ENCODE data around the gene ROR2. TPM values are rescaled to one million over a fixed set of nuclear protein-coding genes. Genes with fewer than 3 reads are reported as not detected.
"Not testable (repeated sequence)": the region's sequence is repeated elsewhere in the genome, so short reads cannot be mapped to it uniquely, and the experiment has no call there.

ROR2 gene
- total RNA-seq, 3 donors from 2014 or later (not counting 1 experiment from before 2014, with no cell fraction given), result 1.7 TPM; not detected in 2

DNA sequence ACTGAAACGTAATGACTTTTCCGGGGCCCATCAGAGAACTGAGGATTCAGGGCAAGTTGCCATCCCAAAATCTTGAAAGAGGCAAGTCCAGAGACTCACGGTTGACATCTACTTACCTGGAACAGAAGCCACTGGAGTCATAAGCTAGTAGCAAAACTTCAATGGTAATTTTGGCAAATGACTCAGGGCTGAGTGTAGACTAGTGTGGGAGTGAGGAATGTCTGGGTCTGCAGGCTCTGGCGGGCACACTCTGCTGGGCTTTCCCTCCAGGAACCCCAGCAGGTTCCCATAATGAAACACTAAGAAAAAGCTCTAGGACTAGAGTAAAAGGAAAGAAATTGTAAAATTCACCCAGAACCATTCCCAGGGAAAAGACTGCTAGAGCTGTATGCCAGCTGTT, 403.5 kb downstream of the ROR2 start:
- WGBS (ENCODE audit: insufficient coverage), result 95% methylated on average over 4 of the region's 4 CpGs
- TF ChIP-seq, protein P1, sequence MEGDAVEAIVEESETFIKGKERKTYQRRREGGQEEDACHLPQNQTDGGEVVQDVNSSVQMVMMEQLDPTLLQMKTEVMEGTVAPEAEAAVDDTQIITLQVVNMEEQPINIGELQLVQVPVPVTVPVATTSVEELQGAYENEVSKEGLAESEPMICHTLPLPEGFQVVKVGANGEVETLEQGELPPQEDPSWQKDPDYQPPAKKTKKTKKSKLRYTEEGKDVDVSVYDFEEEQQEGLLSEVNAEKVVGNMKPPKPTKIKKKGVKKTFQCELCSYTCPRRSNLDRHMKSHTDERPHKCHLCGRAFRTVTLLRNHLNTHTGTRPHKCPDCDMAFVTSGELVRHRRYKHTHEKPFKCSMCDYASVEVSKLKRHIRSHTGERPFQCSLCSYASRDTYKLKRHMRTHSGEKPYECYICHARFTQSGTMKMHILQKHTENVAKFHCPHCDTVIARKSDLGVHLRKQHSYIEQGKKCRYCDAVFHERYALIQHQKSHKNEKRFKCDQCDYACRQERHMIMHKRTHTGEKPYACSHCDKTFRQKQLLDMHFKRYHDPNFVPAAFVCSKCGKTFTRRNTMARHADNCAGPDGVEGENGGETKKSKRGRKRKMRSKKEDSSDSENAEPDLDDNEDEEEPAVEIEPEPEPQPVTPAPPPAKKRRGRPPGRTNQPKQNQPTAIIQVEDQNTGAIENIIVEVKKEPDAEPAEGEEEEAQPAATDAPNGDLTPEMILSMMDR (IDR thresholded peaks at IDR 0.05), result no peak
- Mint-ChIP-seq H3K4me1 (no peaks in the 10 kb centered on the region), H3K36me3 (no peaks in the 10 kb centered on the region), H3K27ac (no peak overlapping the region), H3K9me3 (no peaks in the 10 kb centered on the region), H3K4me3 (no peak overlapping the region), H3K27me3 (ENCODE audit: low read depth in 2 of 2) (peaks cover 5 to 8% of the 10 kb centered on the region in 2 donors)
- ATAC-seq, result no peak
- H3K4me1 ChIP-seq (ENCODE audit: control insufficient read depth, insufficient read depth, low read length), result no peaks in the 10 kb centered on the region
- H3K27ac ChIP-seq (ENCODE audit: low read length), result no peak overlapping the region
- no peaks in the 10 kb centered on the region for H3K27me3 ChIP-seq (ENCODE audit: control insufficient read depth, insufficient read depth, low read length)
- no peak for DNase-seq
- no peak overlapping the region for H3K4me3 ChIP-seq (ENCODE audit: low read length)
- H3K9me3 ChIP-seq (ENCODE audit: control insufficient read depth, insufficient read depth, low read length), result no peaks in the 10 kb centered on the region
- no peaks in the 10 kb centered on the region for H3K36me3 ChIP-seq (ENCODE audit: control insufficient read depth, insufficient read depth, low read length)
- intact Hi-C loops (cut with micrococcal nuclease), result no loop called here

DNA sequence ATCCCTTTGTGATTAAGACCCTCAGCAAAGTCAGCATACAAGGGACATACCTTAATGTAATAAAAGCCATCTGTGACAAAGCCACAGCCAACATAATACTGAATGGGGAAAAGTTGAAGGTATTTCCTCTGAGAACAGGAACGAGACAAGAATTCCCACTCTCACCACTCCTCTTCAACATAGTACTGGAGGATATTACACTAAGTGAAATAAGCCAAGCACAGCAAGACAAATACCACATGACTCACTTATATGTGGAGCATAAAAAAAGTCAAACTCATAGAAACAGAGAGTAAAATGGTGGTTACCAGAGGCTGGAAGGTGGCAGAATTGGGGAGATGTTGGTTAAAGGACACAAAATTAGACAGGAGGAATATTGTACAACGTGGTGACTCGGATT, 408.3 kb downstream of the ROR2 start:
- no peaks in the 10 kb centered on the region for H3K9me3 Mint-ChIP-seq
- intact Hi-C loops (cut with micrococcal nuclease), result no loop called here
- no peak overlapping the region for H3K4me3 Mint-ChIP-seq
- Histone ChIP-seq H3K27ac (ENCODE audit: low read length) (no peak overlapping the region), H3K9me3 (ENCODE audit: control insufficient read depth, insufficient read depth, low read length) (no peaks in the 10 kb centered on the region), H3K4me3 (ENCODE audit: low read length) (no peak overlapping the region), H3K27me3 (ENCODE audit: control insufficient read depth, insufficient read depth, low read length) (no peaks in the 10 kb centered on the region), H3K4me1 (ENCODE audit: control insufficient read depth, insufficient read depth, low read length) (no peaks in the 10 kb centered on the region), H3K36me3 (ENCODE audit: control insufficient read depth, insufficient read depth, low read length) (no peaks in the 10 kb centered on the region)
- H3K27ac Mint-ChIP-seq, result no peak overlapping the region
- peaks cover 0 to 8% of the 10 kb centered on the region in 2 donors for H3K4me1 Mint-ChIP-seq
- ATAC-seq (no peak), DNase-seq (no peak)
- H3K27me3 Mint-ChIP-seq (ENCODE audit: low read depth in 2 of 2), result peaks cover 0 to 8% of the 10 kb centered on the region in 2 donors
- no peaks in the 10 kb centered on the region for H3K36me3 Mint-ChIP-seq
- WGBS (ENCODE audit: insufficient coverage), result no CpG with 5 or more reads among the region's 3 CpGs
- TF ChIP-seq, protein P1 (IDR thresholded peaks at IDR 0.05), result no peak

DNA sequence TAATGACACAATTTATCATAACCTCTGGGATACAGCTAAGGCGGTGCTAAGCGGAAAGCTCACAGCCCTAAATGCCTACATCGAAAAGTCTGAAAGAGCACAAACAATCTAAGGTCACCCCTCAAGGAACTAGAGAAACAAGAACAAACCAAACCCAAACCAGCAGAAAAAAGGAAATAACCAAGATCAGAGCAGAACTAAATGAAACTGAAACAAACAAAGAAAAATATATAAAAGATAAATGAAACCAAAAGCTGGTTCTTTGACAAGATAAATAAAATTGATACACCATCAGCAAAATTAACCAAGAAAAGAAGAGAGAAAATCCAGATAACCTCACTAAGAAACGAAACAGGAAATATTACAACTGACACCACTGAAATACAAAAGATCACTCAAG, 409.5 kb downstream of the ROR2 start:
- intact Hi-C loops (cut with micrococcal nuclease); H3K27me3 ChIP-seq (ENCODE audit: control insufficient read depth, insufficient read depth, low read length); ATAC-seq; H3K4me1 Mint-ChIP-seq; H3K27ac ChIP-seq (ENCODE audit: low read length); H3K36me3 Mint-ChIP-seq; H3K4me3 ChIP-seq (ENCODE audit: low read length); H3K27ac Mint-ChIP-seq; H3K4me3 Mint-ChIP-seq; H3K27me3 Mint-ChIP-seq (ENCODE audit: low read depth in 2 of 2); DNase-seq; H3K36me3 ChIP-seq (ENCODE audit: control insufficient read depth, insufficient read depth, low read length); H3K9me3 Mint-ChIP-seq; H3K4me1 ChIP-seq (ENCODE audit: control insufficient read depth, insufficient read depth, low read length); H3K9me3 ChIP-seq (ENCODE audit: control insufficient read depth, insufficient read depth, low read length): not testable (repeated sequence)
- WGBS (ENCODE audit: insufficient coverage), result 78% methylated on average over 3 of the region's 4 CpGs

DNA sequence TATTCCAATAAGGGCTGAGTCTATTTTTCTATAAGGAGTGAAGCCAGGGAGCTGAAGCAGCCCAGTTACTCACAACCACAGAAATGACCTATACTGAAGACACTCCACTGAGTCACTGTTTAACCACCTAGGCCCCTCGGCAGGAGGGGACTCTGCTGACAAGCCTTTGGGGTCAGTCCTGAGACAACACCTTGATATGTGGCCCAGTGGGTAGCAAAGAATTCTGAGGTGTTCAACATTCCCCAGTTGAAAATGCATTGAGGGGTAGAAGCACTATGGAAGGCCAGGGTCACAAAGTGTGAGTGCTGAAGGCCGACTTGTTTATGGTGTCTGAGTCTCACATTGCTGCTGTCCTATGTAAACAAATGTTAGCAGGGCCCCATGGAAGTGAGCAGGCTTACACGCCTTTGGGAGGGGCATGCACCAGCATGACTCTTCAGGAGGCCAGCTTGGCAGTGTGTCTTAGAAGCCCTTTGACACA, 413.8 kb downstream of the ROR2 start:
- ATAC-seq, result no peak
- H3K27me3 Mint-ChIP-seq (ENCODE audit: low read depth in 2 of 2), result peaks cover 3 to 8% of the 10 kb centered on the region in 2 donors
- WGBS (ENCODE audit: insufficient coverage), result 81% methylated on average over 3 of the region's 3 CpGs

More for the DNA sequence above, 413.8 kb downstream of the ROR2 start:
- TF ChIP-seq, protein P1 (IDR thresholded peaks at IDR 0.05), result no peak
- Histone ChIP-seq H3K36me3 (ENCODE audit: control insufficient read depth, insufficient read depth, low read length) (no peaks in the 10 kb centered on the region), H3K4me1 (ENCODE audit: control insufficient read depth, insufficient read depth, low read length) (no peaks in the 10 kb centered on the region), H3K27me3 (ENCODE audit: control insufficient read depth, insufficient read depth, low read length) (no peaks in the 10 kb centered on the region), H3K9me3 (ENCODE audit: control insufficient read depth, insufficient read depth, low read length) (no peaks in the 10 kb centered on the region), H3K4me3 (ENCODE audit: low read length) (no peak overlapping the region), H3K27ac (ENCODE audit: low read length) (no peak overlapping the region)
- H3K36me3 Mint-ChIP-seq, result no peaks in the 10 kb centered on the region
- H3K27ac Mint-ChIP-seq, result no peak overlapping the region
- intact Hi-C loops (cut with micrococcal nuclease), result no loop called here
- H3K4me3 Mint-ChIP-seq, result no peak overlapping the region
- no peak for DNase-seq
- no peaks in the 10 kb centered on the region for H3K9me3 Mint-ChIP-seq
- H3K4me1 Mint-ChIP-seq, result peaks cover 0 to 8% of the 10 kb centered on the region in 2 donors

All from natural killer cell (primary cell).